HEK293 (cell line): Measurements from ENCODE around the gene PRKCQ.
A peak's percentile ranks its signal among the peaks of the same experiment; 100 is the strongest.

Experiments used
- CTCF ChIA-PET: fragments of 350-600 bp; formaldehyde crosslinking; extraction: SDS; loops from one replicate; lab custom pipeline; 2021; ENCODE audit warnings: antibody characterized with exemption; lab: Yijun Ruan, JAX
- POLR2A ChIA-PET: fragments of 300-600 bp; formaldehyde crosslinking; extraction: SDS; loops from one replicate; lab custom pipeline; 2020; ENCODE audit warnings: antibody characterized with exemption, inconsistent platforms; lab: Yijun Ruan, JAX
- H3K27ac ChIP-seq: fragments of 200-500 bp; sonication (Bioruptor generic); 2 replicates; pipeline ENCODE4 v1.5.1; 2014; ENCODE audit warnings: low read depth, low read length, control low read depth, inconsistent platforms; ENCODE audit errors: extremely low read depth
- H3K36me3 ChIP-seq, 2 experiments: fragments of 200-500 bp in 1 of 2; sonication (Bioruptor generic) in 1 of 2; 1 replicate in 1 of 2; 2 replicates in 1 of 2; pipeline ENCODE4 v1.5.1; 2014 to 2017; ENCODE audit warnings: inconsistent platforms in 2 of 2, low read length in 2 of 2; ENCODE audit not compliant: control insufficient read depth in 2 of 2, insufficient read depth in 1 of 2
- H3K4me1 ChIP-seq: fragments of 200-500 bp; sonication (Bioruptor generic); 2 replicates; pipeline ENCODE4 v1.5.1; 2014; ENCODE audit warnings: mild to moderate bottlenecking, low read length, inconsistent platforms; ENCODE audit not compliant: control insufficient read depth, insufficient read depth
- H3K4me3 ChIP-seq: 2 replicates; pipeline ENCODE4 v1.5.1; 2011; ENCODE audit warnings: low read depth, mild to moderate bottlenecking, control low read depth, low read length, moderate library complexity
- H3K9me3 ChIP-seq: fragments of 200-500 bp; sonication (Bioruptor generic); 2 replicates; pipeline ENCODE4 v1.5.1; 2014; ENCODE audit warnings: low read depth, low read length, inconsistent platforms; ENCODE audit not compliant: control insufficient read depth, insufficient read depth
- AEBP2 ChIP-seq: fragments of 450-650 bp; formaldehyde crosslinking; IDR thresholded peaks from 2 replicates; pipeline ENCODE4 v1.5.1; 2016; ENCODE audit warnings: missing biosample characterization, missing genetic modification characterization, borderline replicate concordance
- ATF2 ChIP-seq: fragments of 450-650 bp; formaldehyde crosslinking; IDR thresholded peaks from 2 replicates; pipeline ENCODE4 v1.5.1; 2016; ENCODE audit warnings: missing biosample characterization, missing genetic modification characterization, low read depth
- CTCF ChIP-seq: fragments of 450-650 bp; formaldehyde crosslinking; IDR thresholded peaks from 2 replicates; pipeline ENCODE4 v1.5.1; 2016; ENCODE audit warnings: missing biosample characterization, missing genetic modification characterization
- HOXD13 ChIP-seq: sonication (generic); formaldehyde crosslinking; IDR thresholded peaks from 2 replicates; pipeline ENCODE4 v1.8.0; 2022; ENCODE audit warnings: missing genetic modification reagents, borderline replicate concordance
- OSR2 ChIP-seq: fragments of 450-650 bp; formaldehyde crosslinking; IDR thresholded peaks from 2 replicates; pipeline ENCODE4 v1.5.1; 2016; ENCODE audit warnings: missing biosample characterization, missing genetic modification characterization
- OVOL3 ChIP-seq: fragments of 450-650 bp; formaldehyde crosslinking; IDR thresholded peaks from 2 replicates; pipeline ENCODE4 v1.5.1; 2016; ENCODE audit warnings: missing biosample characterization, missing genetic modification characterization
- PRDM6 ChIP-seq: fragments of 450-650 bp; formaldehyde crosslinking; IDR thresholded peaks from 2 replicates; pipeline ENCODE4 v1.5.1; 2017; ENCODE audit warnings: missing biosample characterization, missing genetic modification characterization
- SETDB1 ChIP-seq: IDR thresholded peaks from one replicate; pipeline ENCODE4 v1.6.1; 2017; ENCODE audit warnings: mild to moderate bottlenecking, low read length, moderate library complexity, mixed read lengths; ENCODE audit not compliant: insufficient read length
- ZBTB26 ChIP-seq: fragments of 450-650 bp; formaldehyde crosslinking; optimal IDR thresholded peaks from 2 replicates; pipeline ENCODE3; 2016; ENCODE audit warnings: missing biosample characterization, mild to moderate bottlenecking, missing genetic modification characterization
- ZFP3 ChIP-seq: fragments of 450-650 bp; formaldehyde crosslinking; IDR thresholded peaks from 2 replicates; pipeline ENCODE4 v1.5.1; 2016; ENCODE audit warnings: low read depth, missing biosample characterization, missing genetic modification characterization
- ZNF211 ChIP-seq: fragments of 450-650 bp; formaldehyde crosslinking; IDR thresholded peaks from 2 replicates; pipeline ENCODE4 v1.5.1; 2016; ENCODE audit warnings: low read depth, missing biosample characterization, missing genetic modification characterization
- ZNF239 ChIP-seq: fragments of 450-650 bp; formaldehyde crosslinking; IDR thresholded peaks from 2 replicates; pipeline ENCODE4 v1.5.1; 2016; ENCODE audit warnings: missing biosample characterization, missing genetic modification characterization
- ZNF354C ChIP-seq: fragments of 450-650 bp; formaldehyde crosslinking; IDR thresholded peaks from 2 replicates; pipeline ENCODE4 v1.5.1; 2016; ENCODE audit warnings: missing biosample characterization, missing genetic modification characterization, low read depth, borderline replicate concordance
- ZNF404 ChIP-seq: fragments of 450-650 bp; formaldehyde crosslinking; IDR thresholded peaks from 2 replicates; pipeline ENCODE4 v1.5.1; 2017; ENCODE audit warnings: missing biosample characterization, missing genetic modification characterization
- ZNF530 ChIP-seq: fragments of 450-650 bp; formaldehyde crosslinking; IDR thresholded peaks from 2 replicates; pipeline ENCODE4 v1.5.1; 2016; ENCODE audit warnings: low read depth, missing biosample characterization, missing genetic modification characterization
- ZNF548 ChIP-seq: fragments of 450-650 bp; formaldehyde crosslinking; IDR thresholded peaks from 2 replicates; pipeline ENCODE4 v1.5.1; 2016; ENCODE audit warnings: missing biosample characterization, missing genetic modification characterization
- ZNF558 ChIP-seq: fragments of 450-650 bp; formaldehyde crosslinking; IDR thresholded peaks from 2 replicates; pipeline ENCODE4 v1.5.1; 2016; ENCODE audit warnings: missing biosample characterization, missing genetic modification characterization
- ZNF670 ChIP-seq: fragments of 450-650 bp; formaldehyde crosslinking; IDR thresholded peaks from 2 replicates; pipeline ENCODE4 v1.5.1; 2016; ENCODE audit warnings: missing biosample characterization, missing genetic modification characterization, low read depth
- ZNF791 ChIP-seq: fragments of 450-650 bp; formaldehyde crosslinking; IDR thresholded peaks from 2 replicates; pipeline ENCODE4 v1.5.1; 2016; ENCODE audit warnings: missing biosample characterization, missing genetic modification characterization
- ZSCAN4 ChIP-seq: fragments of 450-650 bp; formaldehyde crosslinking; IDR thresholded peaks from 2 replicates; pipeline ENCODE4 v1.5.1; 2017; ENCODE audit warnings: missing biosample characterization, missing genetic modification characterization

The PRKCQ gene

GRCh38 chr10:6588845-6589244 lies 8.8 kb upstream of the PRKCQ start:
- Histone ChIP-seq H3K27ac (no peak overlapping the region), H3K4me1 (peaks cover 8% of the 10 kb centered on the region; the same call in 1 of the 2 replicates), H3K9me3 (no peaks in the 10 kb centered on the region), H3K4me3 (no peak overlapping the region), H3K36me3 (peaks cover 0 to 11% of the 10 kb centered on the region in 2 experiments; a peak in 2 of 3 replicates)
- TF ChIP-seq ZBTB26 (tag by site-specific recombination) (no peak), ZNF211 (tag by site-specific recombination) (no peak), ZFP3 (tag by site-specific recombination) (no peak), CTCF (tag by site-specific recombination) (no peak), HOXD13 (CRISPR knock-in tag) (no peak), ZSCAN4 (no peak), ATF2 (tag by site-specific recombination) (no peak), OSR2 (tag by site-specific recombination) (no peak), AEBP2 (tag by site-specific recombination) (no peak), OVOL3 (tag by site-specific recombination) (no peak), ZNF354C (tag by site-specific recombination) (no peak), ZNF404 (tag by site-specific recombination) (no peak), ZNF530 (tag by site-specific recombination) (no peak), SETDB1 (no peak), ZNF239 (tag by site-specific recombination) (no peak), ZNF558 (tag by site-specific recombination) (no peak), ZNF548 (tag by site-specific recombination) (no peak), ZNF670 (tag by site-specific recombination) (no peak)
- POLR2A ChIA-PET = no interaction called here
- CTCF ChIA-PET = interaction anchor here (0.6 to 1.1 kb wide), 4 partner anchors 8 to 1139 kb away, joined by 3 to 5 read pairs (median 4); partner anchors contain the start of gene PRKCQ

- ChIA-PET CTCF (interaction anchor here (1.1 kb wide), 1 partner anchor 60 kb away, joined by 3 read pairs; no protein-coding TSS in a partner anchor), POLR2A (no interaction called here)
- Histone ChIP-seq H3K36me3 (peaks cover 0 to 17% of the 10 kb centered on the region in 2 experiments; a peak in 2 of 3 replicates), H3K4me1 (peaks cover 8% of the 10 kb centered on the region; the same call in 1 of the 2 replicates), H3K9me3 (no peaks in the 10 kb centered on the region), H3K4me3 (no peak overlapping the region), H3K27ac (no peak overlapping the region)
- TF ChIP-seq PRDM6 (tag by site-specific recombination) (peak; percentile 60), ZNF791 (tag by site-specific recombination) (no peak)
Observed at GRCh38 chr10:6588082-6588481, 8.0 kb upstream of the PRKCQ start.
